HG02588 (cell line): ENCODE results near the gene KRTAP5-1.

Source experiments
- ATAC-seq: cut with Tn5 transposase; IDR thresholded peaks from one replicate; pipeline ENCODE4 v1.9.1; 2021; ENCODE audit warnings: mild to moderate bottlenecking, moderate library complexity; ENCODE audit not compliant: unreplicated experiment

Gene KRTAP5-1

DNA sequence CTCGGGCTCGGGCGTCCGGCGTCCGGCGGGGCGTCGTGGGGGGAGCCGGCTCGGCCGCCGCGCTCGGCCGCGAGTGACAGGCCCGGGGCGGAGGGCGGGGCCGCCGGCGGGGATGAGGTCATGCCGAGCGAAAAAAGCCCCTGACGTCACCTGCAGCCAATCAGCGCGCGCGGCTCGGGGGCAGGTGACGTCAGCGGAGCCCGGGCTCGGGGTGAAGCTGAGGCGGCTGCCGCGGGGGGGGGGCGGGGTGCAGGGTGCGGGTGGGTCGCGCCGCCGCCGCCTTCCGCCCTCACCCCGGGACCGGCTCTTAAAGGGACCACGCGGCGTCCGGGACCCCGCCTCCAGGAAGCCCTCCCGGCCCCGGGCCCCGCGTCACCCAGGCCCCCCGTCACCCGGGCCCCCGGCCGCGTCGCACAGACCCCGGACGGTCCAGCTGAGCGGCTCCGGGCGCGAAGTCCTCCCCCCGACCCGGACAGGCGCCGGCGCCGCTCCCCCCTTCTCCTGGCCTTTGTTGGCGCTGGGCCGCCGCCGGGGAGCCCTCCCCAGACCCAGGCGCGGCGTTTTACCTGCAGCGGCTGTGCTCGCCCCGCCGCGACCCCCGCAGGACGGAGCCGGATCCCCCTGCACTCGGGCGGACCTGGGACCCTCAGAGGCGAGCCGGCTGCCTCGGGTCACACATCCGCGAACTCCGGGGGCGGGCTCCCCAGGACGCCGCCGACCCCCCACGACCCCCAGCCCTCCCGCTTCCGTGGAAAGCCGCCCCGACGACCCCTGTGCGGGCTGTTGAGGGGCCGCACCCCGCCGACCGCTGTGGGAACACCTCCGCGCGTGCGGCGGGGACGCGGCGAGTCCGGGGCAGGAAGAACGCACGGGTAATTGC is 12.6 kb downstream of the KRTAP5-1 start, which contains the start of gene DUSP8:
DUSP8 (minus strand) TSS at position 75 of the 880 bp plus-strand sequence. CDS start 6,445 bp downstream, outside the sequence.
- ATAC-seq = peak; percentile 59

DNA sequence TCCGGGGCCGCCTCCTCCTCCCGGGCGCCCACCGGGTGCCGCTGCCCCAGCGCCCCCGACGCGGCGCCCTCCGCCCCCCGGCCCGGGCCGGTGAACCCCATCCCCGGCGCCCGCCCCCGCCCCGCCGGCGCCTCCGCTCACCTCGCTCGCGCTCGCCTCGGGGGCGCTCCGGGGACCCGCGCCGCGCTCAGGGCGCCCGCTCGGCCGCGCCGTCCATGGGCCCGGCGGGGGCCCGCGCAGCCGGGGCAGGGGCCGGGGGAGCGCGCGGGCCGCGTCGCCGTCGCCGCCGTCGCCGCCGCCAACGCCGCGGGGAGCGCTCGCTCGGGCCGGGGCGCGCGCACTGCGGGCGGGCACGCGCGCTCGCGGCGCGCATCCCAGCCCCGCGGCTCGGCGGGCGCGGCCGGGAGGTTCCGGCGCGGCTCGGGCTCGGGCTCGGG is 13.3 kb downstream of the KRTAP5-1 start:
- ATAC-seq = peak; percentile 12

DNA sequence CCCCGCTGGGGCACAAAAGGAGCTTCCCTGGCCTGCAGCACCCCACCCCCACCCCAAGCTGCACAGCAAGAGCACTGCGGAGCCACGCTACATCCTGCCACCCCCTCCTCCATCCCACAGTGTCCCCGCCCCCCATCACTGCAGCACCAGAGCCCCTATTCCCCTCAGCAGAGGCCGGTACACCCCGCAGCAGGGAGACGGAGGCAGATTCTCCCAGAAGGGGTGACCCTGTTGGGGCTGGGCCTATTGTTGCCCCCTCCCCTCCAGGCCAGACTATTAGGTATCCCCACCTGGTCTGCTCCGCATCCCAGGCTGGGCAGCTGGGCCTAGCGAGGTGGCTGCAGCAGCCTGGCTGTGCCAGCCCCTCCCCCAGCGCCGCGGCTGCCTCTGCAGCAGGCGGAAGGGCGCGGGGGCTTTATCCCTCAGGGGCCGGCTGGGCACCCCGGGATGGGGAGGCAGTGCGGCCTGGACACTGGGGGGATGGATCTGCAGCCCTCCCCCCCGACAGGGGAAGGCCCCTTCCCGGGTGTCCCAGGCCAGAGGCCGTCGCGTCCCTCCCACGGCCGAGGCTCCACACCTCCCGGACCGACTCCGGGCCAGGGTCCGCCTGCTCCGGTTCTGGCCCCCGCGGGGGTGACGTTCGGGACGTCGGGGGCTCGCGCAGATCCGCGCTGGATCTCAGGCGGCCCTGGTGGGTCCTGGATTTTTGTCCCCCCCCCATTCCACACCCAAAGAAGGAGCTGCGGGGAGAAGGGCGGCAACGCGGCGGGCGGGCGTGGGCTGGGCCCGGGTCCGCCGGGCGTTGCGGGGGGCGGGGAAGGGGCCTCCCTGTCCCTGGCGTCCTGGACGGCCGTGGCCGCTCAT is 14.0 kb downstream of the KRTAP5-1 start:
- ATAC-seq = no peak

- no peak for ATAC-seq
Observed at GRCh38 chr11:1570531-1570895, 14.6 kb downstream of the KRTAP5-1 start.

GRCh38 chr11:1570001-1570453 is 15.1 kb downstream of the KRTAP5-1 start:
- no peak for ATAC-seq

- ATAC-seq = no peak
Observed at GRCh38 chr11:1569251-1569780, 15.8 kb downstream of the KRTAP5-1 start.

DNA sequence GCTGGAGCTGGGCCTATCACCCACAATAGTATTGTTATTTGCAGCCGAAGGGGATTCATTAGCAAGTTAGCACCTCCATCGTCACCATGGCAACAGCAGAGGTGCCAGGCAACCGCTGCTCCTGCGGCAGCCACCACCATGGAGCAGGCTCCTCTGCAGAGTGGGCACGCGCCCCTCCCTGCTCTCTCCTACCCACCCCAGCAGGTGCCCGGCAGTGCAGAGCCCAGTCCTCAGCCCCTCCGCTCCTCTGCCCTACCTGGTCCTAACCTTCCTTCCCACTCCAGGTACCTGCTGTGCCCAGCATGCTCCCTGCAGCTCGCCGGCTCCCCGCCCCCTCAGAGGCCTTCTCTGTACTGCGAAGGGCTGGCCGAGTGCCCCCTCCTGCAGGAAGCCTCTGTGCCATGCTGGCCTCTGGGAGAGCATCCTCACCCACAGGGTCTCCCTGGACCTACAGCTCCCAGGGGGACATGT is 16.6 kb downstream of the KRTAP5-1 start:
- ATAC-seq = no peak

- no peak for ATAC-seq
Observed at GRCh38 chr11:1567721-1568100, 17.4 kb downstream of the KRTAP5-1 start.

DNA sequence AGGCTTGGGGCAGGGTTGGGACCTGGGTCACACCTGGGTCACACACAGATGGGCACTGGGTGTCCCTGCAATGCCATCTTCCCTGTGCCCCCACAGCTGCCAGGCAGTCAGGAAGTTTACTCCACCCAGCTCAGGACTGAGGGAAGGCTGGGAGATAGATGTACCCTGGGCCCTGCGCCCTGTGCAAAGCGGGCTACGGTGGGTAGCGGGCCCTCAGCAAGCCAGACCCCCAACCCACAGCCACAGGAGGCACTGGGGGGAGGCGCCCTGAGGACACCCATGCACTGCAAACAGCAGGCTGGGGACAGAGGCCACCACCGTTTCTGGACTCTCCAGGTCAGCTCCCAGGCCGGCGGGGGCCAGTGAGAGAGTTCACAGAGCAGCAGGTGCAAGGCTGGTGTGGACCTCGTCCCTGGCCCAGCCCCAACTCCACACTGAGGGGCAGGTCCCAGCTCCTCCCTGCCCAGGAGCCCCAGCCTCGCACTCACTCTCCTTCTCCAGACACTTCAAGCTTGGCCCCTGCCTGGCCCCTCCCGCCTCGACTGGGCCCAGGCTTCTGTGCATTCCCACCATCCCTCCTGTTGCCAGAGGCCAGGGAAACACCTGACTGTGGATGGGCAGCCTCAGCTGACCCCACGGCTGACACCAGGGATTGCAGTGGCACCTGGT is 17.9 kb downstream of the KRTAP5-1 start:
- ATAC-seq = no peak

DNA sequence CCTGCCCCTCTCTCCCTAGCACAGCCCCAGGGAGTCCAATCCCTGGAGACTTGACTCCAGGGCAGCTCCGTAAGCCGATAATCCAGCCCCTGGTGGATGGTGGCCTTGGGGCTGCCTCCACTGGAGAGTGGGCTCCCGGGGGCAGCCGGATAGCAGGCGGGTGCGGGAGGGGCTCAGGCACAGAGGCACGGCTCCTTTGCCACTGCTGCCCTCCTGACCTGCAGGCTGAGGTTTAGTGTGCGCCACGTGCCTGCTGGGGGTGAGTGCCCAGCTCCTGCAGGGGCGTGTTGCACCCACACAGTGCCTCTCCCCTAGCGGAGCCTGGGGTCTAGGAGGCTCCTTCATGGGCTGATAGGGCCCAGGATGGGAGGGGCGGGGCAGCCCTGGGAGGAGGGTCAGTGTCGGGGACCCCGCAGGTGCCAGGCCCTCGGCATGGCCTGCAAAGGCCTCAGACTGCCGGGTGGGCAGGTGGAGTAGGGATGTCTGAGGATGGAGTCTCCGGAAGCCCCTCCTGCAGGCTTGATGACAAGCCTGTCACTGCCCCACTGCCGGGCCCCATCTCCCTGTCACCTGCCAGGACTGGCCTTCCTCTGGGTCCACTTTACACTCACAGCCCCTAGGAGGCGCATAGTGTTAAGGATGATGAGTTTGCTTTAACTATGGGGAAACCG is 18.6 kb downstream of the KRTAP5-1 start:
- no peak for ATAC-seq

- ATAC-seq = no peak
Observed at GRCh38 chr11:1565904-1566247, 19.2 kb downstream of the KRTAP5-1 start.

DNA sequence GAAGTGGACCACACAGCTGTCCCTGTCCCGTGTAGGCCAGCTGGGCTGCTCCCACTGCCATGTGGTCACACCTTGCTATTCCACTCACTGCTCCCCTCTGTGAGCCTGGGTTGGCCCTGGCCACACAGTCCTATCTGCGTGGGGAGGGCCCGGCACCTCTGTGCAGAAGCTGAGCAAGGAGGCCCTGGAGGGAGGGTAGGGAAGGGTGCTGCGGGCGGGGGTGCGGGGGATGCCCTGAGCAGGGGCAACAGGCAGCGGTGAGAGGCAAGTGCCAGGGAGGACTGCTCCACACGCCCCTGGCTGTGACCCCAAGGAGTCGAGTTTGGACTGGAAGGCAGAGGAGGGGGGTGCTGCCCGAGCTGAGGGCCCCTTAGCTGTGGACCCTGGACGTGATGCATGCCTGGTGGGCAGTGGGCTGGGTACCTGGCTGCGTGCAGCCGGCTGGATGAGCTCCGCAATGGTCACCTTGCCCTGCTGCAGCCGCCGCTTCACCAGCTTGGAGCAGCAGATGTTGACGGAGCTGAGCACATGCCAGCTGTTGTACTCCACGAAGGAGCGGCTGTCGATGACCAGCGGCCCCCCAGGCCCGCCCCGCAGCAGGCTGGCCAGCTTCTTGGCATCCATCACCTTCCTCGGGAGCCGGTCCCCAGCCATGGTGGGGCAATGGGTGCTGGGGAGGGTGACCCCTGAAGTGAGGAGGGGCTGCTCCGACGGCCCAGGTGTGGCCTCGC is 19.7 kb downstream of the KRTAP5-1 start:
- ATAC-seq = no peak

GRCh38 chr11:1564535-1565172 is 20.4 kb downstream of the KRTAP5-1 start:
- ATAC-seq = no peak

DNA sequence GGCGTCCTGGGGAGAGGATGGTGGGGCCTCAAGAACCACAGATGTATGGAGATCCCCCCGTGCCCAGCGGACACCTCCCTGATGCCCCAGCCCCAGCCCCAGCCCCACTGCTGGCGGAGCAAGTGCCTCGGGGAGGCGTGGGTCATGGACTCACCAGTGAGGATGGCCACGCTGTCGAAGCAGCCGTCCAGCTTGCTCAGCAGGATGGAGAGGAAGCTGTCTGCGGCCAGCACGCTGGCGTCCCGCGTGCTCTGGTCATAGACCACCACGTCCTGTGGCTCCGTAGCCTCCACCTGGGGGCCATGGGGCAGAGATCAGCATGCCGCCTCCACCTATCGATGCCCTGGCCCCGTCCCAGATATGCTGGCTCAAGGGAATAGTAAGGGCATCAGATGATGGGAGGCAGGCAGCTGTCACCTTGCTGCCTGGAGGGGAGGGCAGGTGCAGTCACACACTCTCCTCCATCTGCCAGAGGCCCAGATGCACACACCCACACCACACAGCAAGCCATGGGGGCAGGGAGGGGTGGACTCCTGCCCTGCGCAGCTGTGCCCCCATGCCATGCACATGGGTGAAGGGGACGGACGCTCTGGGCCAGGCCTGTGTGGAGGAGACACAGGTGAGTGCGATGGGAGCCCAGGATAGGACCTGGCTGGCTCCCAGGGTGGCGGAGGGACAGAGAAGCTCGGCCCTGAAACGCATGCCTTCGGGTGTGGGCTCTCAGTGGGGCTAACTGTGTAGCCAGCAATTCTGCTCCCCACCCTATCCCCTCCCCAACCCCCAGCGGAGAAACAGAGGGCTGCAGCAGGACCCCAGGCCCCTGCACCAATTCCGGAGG is 21.2 kb downstream of the KRTAP5-1 start:
- no peak for ATAC-seq

DNA sequence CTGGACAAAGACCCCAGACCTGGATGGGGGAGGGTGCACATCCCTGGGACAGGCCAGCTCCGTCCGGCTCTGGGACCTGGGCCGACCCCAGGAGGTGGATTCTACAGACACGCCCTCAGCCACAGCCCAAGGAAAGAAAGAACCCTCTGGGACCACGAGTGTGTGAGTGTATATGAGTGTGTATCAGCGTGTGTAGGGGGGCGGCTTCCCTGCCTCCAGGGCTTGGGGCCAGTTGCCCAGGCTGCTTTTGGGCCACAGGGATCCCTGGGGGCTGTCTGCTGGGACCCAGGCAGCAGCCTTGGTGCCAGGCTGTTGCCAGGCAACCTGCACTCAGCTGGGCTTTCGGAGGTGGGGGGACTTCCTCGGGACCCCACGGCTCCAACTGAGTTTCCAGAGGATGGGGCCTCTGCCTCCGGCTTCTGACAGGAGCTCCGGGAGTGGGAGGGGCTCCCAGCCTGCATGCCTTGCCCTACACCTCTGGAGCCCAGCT is 21.9 kb downstream of the KRTAP5-1 start:
- ATAC-seq = no peak

- ATAC-seq = no peak
Observed at GRCh38 chr11:1562469-1563148, 22.5 kb downstream of the KRTAP5-1 start.

- no peak for ATAC-seq
Observed at GRCh38 chr11:1561955-1562354, 23.1 kb downstream of the KRTAP5-1 start.
